ENCODE data around the gene PLIN1. TPM values are rescaled to one million over a fixed set of nuclear protein-coding genes. Genes with fewer than 3 reads are reported as not detected.

Gene PLIN1
- total and polyA plus RNA-seq, 2 experiments from 2014 or later, result 6.3 to 6.8 TPM

GRCh38 chr15:89669941-89670340 is 9.2 kb downstream of the PLIN1 start:
- H3K9me2 ChIP-seq (replicated peaks; ENCODE audit: insufficient read depth), result no peaks in the 10 kb centered on the region
- H4K20me1 ChIP-seq (ENCODE audit: insufficient read depth, poor library complexity, severe bottlenecking), result no peaks in the 10 kb centered on the region
- no peak overlapping the region for H3K27ac ChIP-seq
- 99% methylated on average over 15 of the region's 15 CpGs for WGBS (ENCODE audit: low lambda C conversion rate, missing lambda C conversion rate)
- no peaks in the 10 kb centered on the region for H3K9me3 ChIP-seq (ENCODE audit: low read depth)
- TF ChIP-seq EZH2phosphoT487 (IDR thresholded peaks at IDR 0.05; ENCODE audit: low read depth, severe bottlenecking, unreplicated experiment) (no peak), EZH2 (IDR thresholded peaks at IDR 0.05; ENCODE audit: borderline replicate concordance) (no peak)
- TF ChIP-seq, protein P1, sequence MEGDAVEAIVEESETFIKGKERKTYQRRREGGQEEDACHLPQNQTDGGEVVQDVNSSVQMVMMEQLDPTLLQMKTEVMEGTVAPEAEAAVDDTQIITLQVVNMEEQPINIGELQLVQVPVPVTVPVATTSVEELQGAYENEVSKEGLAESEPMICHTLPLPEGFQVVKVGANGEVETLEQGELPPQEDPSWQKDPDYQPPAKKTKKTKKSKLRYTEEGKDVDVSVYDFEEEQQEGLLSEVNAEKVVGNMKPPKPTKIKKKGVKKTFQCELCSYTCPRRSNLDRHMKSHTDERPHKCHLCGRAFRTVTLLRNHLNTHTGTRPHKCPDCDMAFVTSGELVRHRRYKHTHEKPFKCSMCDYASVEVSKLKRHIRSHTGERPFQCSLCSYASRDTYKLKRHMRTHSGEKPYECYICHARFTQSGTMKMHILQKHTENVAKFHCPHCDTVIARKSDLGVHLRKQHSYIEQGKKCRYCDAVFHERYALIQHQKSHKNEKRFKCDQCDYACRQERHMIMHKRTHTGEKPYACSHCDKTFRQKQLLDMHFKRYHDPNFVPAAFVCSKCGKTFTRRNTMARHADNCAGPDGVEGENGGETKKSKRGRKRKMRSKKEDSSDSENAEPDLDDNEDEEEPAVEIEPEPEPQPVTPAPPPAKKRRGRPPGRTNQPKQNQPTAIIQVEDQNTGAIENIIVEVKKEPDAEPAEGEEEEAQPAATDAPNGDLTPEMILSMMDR (IDR thresholded peaks at IDR 0.05; ENCODE audit: poor library complexity), result no peak
- peaks cover 11% of the 10 kb centered on the region for H3K4me1 ChIP-seq (ENCODE audit: insufficient read depth)
- H3K4me2 ChIP-seq, result no peak overlapping the region
- no peak overlapping the region for H3K4me3 ChIP-seq
- H3K79me2 ChIP-seq, result no peaks in the 10 kb centered on the region
- DNase-seq (ENCODE audit: low spot score), result no peak
- H2AFZ ChIP-seq, result no peak overlapping the region
- no peaks in the 10 kb centered on the region for H3K27me3 ChIP-seq
- no peaks in the 10 kb centered on the region for H3K36me3 ChIP-seq (replicated peaks; ENCODE audit: insufficient read depth, low read depth)

DNA sequence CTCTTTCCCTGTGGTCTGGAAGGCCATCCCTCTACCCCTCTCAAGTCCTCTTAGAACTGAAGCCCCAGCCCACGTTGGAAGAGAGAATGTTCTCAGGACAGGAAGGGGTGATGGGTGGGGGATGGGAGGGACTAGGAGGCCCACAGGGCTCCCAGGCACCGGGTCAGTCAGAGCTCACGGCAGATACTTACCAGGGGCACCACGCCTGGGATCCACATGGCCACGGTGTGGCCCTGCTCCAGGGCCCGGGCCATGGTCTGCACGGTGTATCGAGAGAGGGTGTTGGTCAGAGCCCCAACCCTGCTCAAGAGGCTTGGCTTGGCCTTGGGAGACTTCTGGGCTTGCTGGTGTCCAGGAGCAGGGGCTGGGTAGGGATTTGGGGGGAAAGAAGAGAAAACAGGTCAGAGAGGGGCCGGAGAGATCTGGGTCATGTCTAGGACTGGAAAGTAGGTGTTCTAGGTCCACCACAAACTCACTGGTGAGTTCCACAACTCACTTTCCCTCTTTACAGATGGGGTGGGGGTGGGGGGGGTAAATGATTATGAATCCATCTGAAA is 9.8 kb downstream of the PLIN1 start:
- H3K9me3 ChIP-seq (ENCODE audit: low read depth), result no peaks in the 10 kb centered on the region
- WGBS (ENCODE audit: low lambda C conversion rate, missing lambda C conversion rate), result 78% methylated on average over 8 of the region's 9 CpGs
- TF ChIP-seq EZH2 (IDR thresholded peaks at IDR 0.05; ENCODE audit: borderline replicate concordance) (no peak), EZH2phosphoT487 (IDR thresholded peaks at IDR 0.05; ENCODE audit: low read depth, severe bottlenecking, unreplicated experiment) (no peak)
- TF ChIP-seq, protein P1 (IDR thresholded peaks at IDR 0.05; ENCODE audit: poor library complexity), result no peak

DNA sequence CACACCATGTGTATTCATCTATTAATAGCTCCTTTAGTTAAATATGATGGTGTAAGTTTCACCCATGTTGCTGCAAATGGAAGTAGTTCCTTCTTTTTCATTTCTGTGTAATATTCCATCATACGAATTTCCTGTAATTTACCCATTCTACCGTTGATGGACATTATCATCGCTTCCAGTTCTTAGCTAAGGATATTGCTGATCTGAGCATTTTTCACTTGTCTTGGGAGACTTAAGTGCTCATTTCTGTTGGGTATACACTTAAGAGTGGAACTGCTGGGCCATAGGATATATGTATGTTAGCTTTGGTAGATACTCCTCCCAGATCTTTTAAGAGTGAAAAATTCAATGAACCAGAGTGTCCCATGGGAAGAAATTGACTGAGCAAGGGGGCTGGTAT is 11.0 kb downstream of the PLIN1 start:
- H2AFZ ChIP-seq, result no peak overlapping the region
- H3K27me3 ChIP-seq, result no peaks in the 10 kb centered on the region
- H3K4me3 ChIP-seq, result no peak overlapping the region
- no peaks in the 10 kb centered on the region for H3K79me2 ChIP-seq
- DNase-seq (ENCODE audit: low spot score), result no peak
- TF ChIP-seq, protein P1 (IDR thresholded peaks at IDR 0.05; ENCODE audit: poor library complexity), result no peak
- TF ChIP-seq EZH2phosphoT487 (IDR thresholded peaks at IDR 0.05; ENCODE audit: low read depth, severe bottlenecking, unreplicated experiment) (no peak), EZH2 (IDR thresholded peaks at IDR 0.05; ENCODE audit: borderline replicate concordance) (no peak)
- H3K4me1 ChIP-seq (ENCODE audit: insufficient read depth), result peaks cover 12% of the 10 kb centered on the region
- no peaks in the 10 kb centered on the region for H3K9me2 ChIP-seq (replicated peaks; ENCODE audit: insufficient read depth)
- H4K20me1 ChIP-seq (ENCODE audit: insufficient read depth, poor library complexity, severe bottlenecking), result no peaks in the 10 kb centered on the region
- no peak overlapping the region for H3K4me2 ChIP-seq
- no peak overlapping the region for H3K27ac ChIP-seq
- H3K9me3 ChIP-seq (ENCODE audit: low read depth), result no peaks in the 10 kb centered on the region
- no peaks in the 10 kb centered on the region for H3K36me3 ChIP-seq (replicated peaks; ENCODE audit: insufficient read depth, low read depth)
- WGBS (ENCODE audit: low lambda C conversion rate, missing lambda C conversion rate), result 97% methylated on average over 3 of the region's 3 CpGs

More for the DNA sequence above, 9.8 kb downstream of the PLIN1 start:
- H4K20me1 ChIP-seq (ENCODE audit: insufficient read depth, poor library complexity, severe bottlenecking), result no peaks in the 10 kb centered on the region
- no peak overlapping the region for H2AFZ ChIP-seq
- H3K9me2 ChIP-seq (replicated peaks; ENCODE audit: insufficient read depth), result no peaks in the 10 kb centered on the region
- no peak overlapping the region for H3K4me3 ChIP-seq
- H3K79me2 ChIP-seq, result no peaks in the 10 kb centered on the region
- no peaks in the 10 kb centered on the region for H3K27me3 ChIP-seq
- no peaks in the 10 kb centered on the region for H3K36me3 ChIP-seq (replicated peaks; ENCODE audit: insufficient read depth, low read depth)
- H3K4me1 ChIP-seq (ENCODE audit: insufficient read depth), result peaks cover 12% of the 10 kb centered on the region
- no peak for DNase-seq (ENCODE audit: low spot score)
- no peak overlapping the region for H3K27ac ChIP-seq
- no peak overlapping the region for H3K4me2 ChIP-seq

DNA sequence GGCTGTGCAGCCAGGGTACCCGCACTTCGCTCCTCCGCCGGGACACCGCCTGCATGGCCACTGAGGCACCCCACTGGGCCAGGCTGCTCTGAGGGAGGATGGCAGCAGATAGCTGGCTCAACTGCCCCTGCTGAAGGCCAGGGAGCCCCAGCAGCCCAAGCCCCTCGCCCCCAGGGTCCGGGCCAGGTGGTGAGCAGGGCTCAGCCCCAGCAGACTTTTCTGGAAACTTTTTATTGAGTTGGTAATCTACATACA is 11.5 kb downstream of the PLIN1 start:
- TF ChIP-seq EZH2 (IDR thresholded peaks at IDR 0.05; ENCODE audit: borderline replicate concordance) (no peak), EZH2phosphoT487 (IDR thresholded peaks at IDR 0.05; ENCODE audit: low read depth, severe bottlenecking, unreplicated experiment) (no peak)
- TF ChIP-seq, protein P1 (IDR thresholded peaks at IDR 0.05; ENCODE audit: poor library complexity), result no peak
- Histone ChIP-seq H3K4me2 (no peak overlapping the region), H3K9me3 (ENCODE audit: low read depth) (no peaks in the 10 kb centered on the region), H3K4me3 (no peak overlapping the region), H3K4me1 (ENCODE audit: insufficient read depth) (peaks cover 12% of the 10 kb centered on the region), H3K9me2 (replicated peaks; ENCODE audit: insufficient read depth) (no peaks in the 10 kb centered on the region), H2AFZ (no peak overlapping the region), H3K36me3 (replicated peaks; ENCODE audit: insufficient read depth, low read depth) (no peaks in the 10 kb centered on the region), H4K20me1 (ENCODE audit: insufficient read depth, poor library complexity, severe bottlenecking) (no peaks in the 10 kb centered on the region), H3K79me2 (no peaks in the 10 kb centered on the region), H3K27me3 (no peaks in the 10 kb centered on the region), H3K27ac (no peak overlapping the region)
- DNase-seq (ENCODE audit: low spot score), result no peak
- WGBS (ENCODE audit: low lambda C conversion rate, missing lambda C conversion rate), result 95% methylated on average over 7 of the region's 7 CpGs
